Measurements from ENCODE around the gene PARN. TPM values are rescaled to one million over a fixed set of nuclear protein-coding genes. Genes with fewer than 3 reads are reported as not detected.
A peak's percentile ranks its signal among the peaks of the same experiment; 100 is the strongest.

Gene PARN
- total and polyA plus RNA-seq, 2 experiments from 2014 or later: 32.5 to 61.3 TPM

DNA sequence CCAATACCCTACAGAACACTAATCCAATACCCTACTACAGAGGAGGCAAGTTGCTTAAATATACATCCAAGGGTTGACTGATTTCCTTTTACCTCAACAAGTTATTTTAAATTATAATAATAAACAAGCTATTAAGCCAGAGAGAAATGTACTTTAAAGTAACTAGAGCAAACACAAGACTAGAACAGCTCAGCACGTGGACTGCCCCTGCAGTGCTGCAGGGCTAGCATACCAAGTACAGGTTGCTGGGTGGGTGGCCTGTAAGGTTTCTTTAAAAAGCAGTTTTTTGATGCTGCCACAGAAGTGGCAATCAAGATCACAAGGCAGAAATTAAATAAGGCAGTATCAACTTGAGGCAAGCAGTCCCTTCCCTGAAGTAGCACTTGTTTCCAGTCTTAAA lies 63.5 kb downstream of the PARN start:
- Histone ChIP-seq H3K79me2 (replicated peaks; ENCODE audit: insufficient read depth) (no peaks in the 10 kb centered on the region; the same call in 1 of the 2 replicates), H3K9me2 (ENCODE audit: insufficient read depth) (no peaks in the 10 kb centered on the region), H3F3A (replicated peaks; ENCODE audit: low read depth) (no peaks in the 10 kb centered on the region), H3K4me2 (no peak overlapping the region), H4K20me1 (replicated peaks; ENCODE audit: insufficient read depth) (no peaks in the 10 kb centered on the region; the same call in 1 of the 2 replicates), H3K4me1 (ENCODE audit: insufficient read depth) (peaks cover 25% of the 10 kb centered on the region), H3K36me3 (ENCODE audit: insufficient read depth) (no peaks in the 10 kb centered on the region), H3K27me3 (ENCODE audit: insufficient read depth) (no peaks in the 10 kb centered on the region), H2AFZ (no peak overlapping the region), H3K27ac (ENCODE audit: low read depth) (no peak overlapping the region), H3K4me3 (no peak overlapping the region)
- Mint-ChIP-seq H3K27me3 (ENCODE audit: insufficient read depth, low read depth, poor library complexity) (peaks cover 4% of the 10 kb centered on the region), H3K36me3 (ENCODE audit: low read depth) (no peaks in the 10 kb centered on the region), H3K9me3 (no peaks in the 10 kb centered on the region), H3K4me1 (peaks cover 22% of the 10 kb centered on the region), H3K4me3 (no peak overlapping the region), H3K27ac (0 out of 2 replicates have a peak overlapping the region, but pooled peaks have one; percentile 67)
- no peak for DNase-seq (ENCODE audit: low spot score)
- ATAC-seq: no peak
- no peak for TF ChIP-seq EZH2phosphoT487 (IDR thresholded peaks at IDR 0.05; ENCODE audit: unreplicated experiment)

DNA sequence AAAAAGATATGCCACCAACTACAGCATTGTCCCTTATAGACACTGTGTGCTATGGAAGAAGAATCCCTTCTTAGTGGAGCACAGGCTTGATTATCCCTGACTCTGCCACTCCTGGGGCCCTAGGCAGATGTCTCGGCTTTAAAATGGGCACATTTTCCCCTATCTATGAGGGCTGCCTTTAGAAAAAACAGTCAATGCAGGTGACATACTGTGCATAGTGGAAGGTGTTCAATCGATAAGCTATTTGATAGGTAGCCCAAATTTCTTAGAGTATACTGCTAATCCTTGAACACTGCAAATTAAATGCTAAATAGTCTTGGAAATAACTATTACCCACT lies 64.4 kb downstream of the PARN start:
- no peaks in the 10 kb centered on the region for H3K27me3 ChIP-seq (ENCODE audit: insufficient read depth)
- Mint-ChIP-seq H3K4me1 (peaks cover 22% of the 10 kb centered on the region), H3K27ac (no peak overlapping the region), H3K36me3 (ENCODE audit: low read depth) (no peaks in the 10 kb centered on the region), H3K9me3 (no peaks in the 10 kb centered on the region), H3K4me3 (no peak overlapping the region), H3K27me3 (ENCODE audit: insufficient read depth, low read depth, poor library complexity) (peaks cover 4% of the 10 kb centered on the region)
- peaks cover 25% of the 10 kb centered on the region for H3K4me1 ChIP-seq (ENCODE audit: insufficient read depth)
- ATAC-seq (no peak), DNase-seq (ENCODE audit: low spot score) (no peak)
- no peak for TF ChIP-seq EZH2 (IDR thresholded peaks at IDR 0.05; ENCODE audit: low read depth, unreplicated experiment)
- no peak for TF ChIP-seq STAT1 (IDR thresholded peaks at IDR 0.05; ENCODE audit: unreplicated experiment)
- TF ChIP-seq ZNF331 (CRISPR knock-in tag; IDR thresholded peaks at IDR 0.05; ENCODE audit: low read depth): no peak
- no peak for TF ChIP-seq POLR2AphosphoS5 (IDR thresholded peaks at IDR 0.05; ENCODE audit: low read depth)
- TF ChIP-seq, protein P1, sequence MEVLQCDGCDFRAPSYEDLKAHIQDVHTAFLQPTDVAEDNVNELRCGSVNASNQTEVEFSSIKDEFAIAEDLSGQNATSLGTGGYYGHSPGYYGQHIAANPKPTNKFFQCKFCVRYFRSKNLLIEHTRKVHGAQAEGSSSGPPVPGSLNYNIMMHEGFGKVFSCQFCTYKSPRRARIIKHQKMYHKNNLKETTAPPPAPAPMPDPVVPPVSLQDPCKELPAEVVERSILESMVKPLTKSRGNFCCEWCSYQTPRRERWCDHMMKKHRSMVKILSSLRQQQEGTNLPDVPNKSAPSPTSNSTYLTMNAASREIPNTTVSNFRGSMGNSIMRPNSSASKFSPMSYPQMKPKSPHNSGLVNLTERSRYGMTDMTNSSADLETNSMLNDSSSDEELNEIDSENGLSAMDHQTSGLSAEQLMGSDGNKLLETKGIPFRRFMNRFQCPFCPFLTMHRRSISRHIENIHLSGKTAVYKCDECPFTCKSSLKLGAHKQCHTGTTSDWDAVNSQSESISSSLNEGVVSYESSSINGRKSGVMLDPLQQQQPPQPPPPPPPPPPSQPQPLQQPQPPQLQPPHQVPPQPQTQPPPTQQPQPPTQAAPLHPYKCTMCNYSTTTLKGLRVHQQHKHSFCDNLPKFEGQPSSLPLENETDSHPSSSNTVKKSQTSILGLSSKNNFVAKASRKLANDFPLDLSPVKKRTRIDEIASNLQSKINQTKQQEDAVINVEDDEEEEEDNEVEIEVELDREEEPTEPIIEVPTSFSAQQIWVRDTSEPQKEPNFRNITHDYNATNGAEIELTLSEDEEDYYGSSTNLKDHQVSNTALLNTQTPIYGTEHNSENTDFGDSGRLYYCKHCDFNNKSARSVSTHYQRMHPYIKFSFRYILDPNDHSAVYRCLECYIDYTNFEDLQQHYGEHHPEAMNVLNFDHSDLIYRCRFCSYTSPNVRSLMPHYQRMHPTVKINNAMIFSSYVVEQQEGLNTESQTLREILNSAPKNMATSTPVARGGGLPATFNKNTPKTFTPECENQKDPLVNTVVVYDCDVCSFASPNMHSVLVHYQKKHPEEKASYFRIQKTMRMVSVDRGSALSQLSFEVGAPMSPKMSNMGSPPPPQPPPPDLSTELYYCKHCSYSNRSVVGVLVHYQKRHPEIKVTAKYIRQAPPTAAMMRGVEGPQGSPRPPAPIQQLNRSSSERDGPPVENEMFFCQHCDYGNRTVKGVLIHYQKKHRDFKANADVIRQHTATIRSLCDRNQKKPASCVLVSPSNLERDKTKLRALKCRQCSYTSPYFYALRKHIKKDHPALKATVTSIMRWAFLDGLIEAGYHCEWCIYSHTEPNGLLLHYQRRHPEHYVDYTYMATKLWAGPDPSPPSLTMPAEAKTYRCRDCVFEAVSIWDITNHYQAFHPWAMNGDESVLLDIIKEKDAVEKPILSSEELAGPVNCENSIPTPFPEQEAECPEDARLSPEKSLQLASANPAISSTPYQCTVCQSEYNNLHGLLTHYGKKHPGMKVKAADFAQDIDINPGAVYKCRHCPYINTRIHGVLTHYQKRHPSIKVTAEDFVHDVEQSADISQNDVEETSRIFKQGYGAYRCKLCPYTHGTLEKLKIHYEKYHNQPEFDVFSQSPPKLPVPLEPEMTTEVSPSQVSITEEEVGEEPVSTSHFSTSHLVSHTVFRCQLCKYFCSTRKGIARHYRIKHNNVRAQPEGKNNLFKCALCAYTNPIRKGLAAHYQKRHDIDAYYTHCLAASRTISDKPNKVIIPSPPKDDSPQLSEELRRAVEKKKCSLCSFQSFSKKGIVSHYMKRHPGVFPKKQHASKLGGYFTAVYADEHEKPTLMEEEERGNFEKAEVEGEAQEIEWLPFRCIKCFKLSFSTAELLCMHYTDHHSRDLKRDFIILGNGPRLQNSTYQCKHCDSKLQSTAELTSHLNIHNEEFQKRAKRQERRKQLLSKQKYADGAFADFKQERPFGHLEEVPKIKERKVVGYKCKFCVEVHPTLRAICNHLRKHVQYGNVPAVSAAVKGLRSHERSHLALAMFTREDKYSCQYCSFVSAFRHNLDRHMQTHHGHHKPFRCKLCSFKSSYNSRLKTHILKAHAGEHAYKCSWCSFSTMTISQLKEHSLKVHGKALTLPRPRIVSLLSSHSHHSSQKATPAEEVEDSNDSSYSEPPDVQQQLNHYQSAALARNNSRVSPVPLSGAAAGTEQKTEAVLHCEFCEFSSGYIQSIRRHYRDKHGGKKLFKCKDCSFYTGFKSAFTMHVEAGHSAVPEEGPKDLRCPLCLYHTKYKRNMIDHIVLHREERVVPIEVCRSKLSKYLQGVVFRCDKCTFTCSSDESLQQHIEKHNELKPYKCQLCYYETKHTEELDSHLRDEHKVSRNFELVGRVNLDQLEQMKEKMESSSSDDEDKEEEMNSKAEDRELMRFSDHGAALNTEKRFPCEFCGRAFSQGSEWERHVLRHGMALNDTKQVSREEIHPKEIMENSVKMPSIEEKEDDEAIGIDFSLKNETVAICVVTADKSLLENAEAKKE (CRISPR knock-in tag; IDR thresholded peaks at IDR 0.05): no peak
- no peak for TF ChIP-seq NANOG (IDR thresholded peaks at IDR 0.05; ENCODE audit: borderline replicate concordance)
- no peak overlapping the region for H3K4me2 ChIP-seq
- no peaks in the 10 kb centered on the region for H3K36me3 ChIP-seq (ENCODE audit: insufficient read depth)
- H3F3A ChIP-seq (replicated peaks; ENCODE audit: low read depth): no peaks in the 10 kb centered on the region
- no peak overlapping the region for H3K27ac ChIP-seq (ENCODE audit: low read depth)
- H3K79me2 ChIP-seq (replicated peaks; ENCODE audit: insufficient read depth): no peaks in the 10 kb centered on the region; the same call in 1 of the 2 replicates
- no peak overlapping the region for H2AFZ ChIP-seq
- no peak overlapping the region for H3K4me3 ChIP-seq
- H3K9me2 ChIP-seq (ENCODE audit: insufficient read depth): no peaks in the 10 kb centered on the region
- no peaks in the 10 kb centered on the region for H4K20me1 ChIP-seq (replicated peaks; ENCODE audit: insufficient read depth)

Measured in GM23338 (cell line).